Measurements from ENCODE around the gene FADS6. TPM values are rescaled to one million over a fixed set of nuclear protein-coding genes. Genes with fewer than 3 reads are reported as not detected.

FADS6 gene
- total RNA-seq, 4 donors from 2014 or later = not detected

GRCh38 chr17:74859459-74860228 is 33.8 kb downstream of the FADS6 start, which contains the start of gene GRIN2C:
Gene GRIN2C, minus strand, starts transcription at chr17:74859885. Its CDS starts 4,793 bp downstream, at chr17:74855092.
- no peak for TF ChIP-seq POLR2A (IDR thresholded peaks at IDR 0.05)
- TF ChIP-seq CTCF (IDR thresholded peaks at IDR 0.05) = peak in 3 of 4 experiments; percentile 8 to 37 (median 11)
- H3K9me3 ChIP-seq = no peaks in the 10 kb centered on the region
- no peaks in the 10 kb centered on the region for H3K36me3 ChIP-seq
- DNase-seq = no peak
- peaks cover 0 to 18% of the 10 kb centered on the region in 2 donors for H3K4me1 ChIP-seq
- no peak within 1 kb of the TSS for H3K4me3 ChIP-seq
- intact Hi-C loops (cut with DNase I; ENCODE audit: low total_unique reads) = loop anchor here (5.0 to 10.0 kb wide), 2 partner anchors 67 to 115 kb away; partner anchors contain the start of gene NHERF1
- H3K27ac ChIP-seq = no peak within 1 kb of the TSS
- H3K27me3 ChIP-seq = peaks cover 18 to 31% of the 10 kb centered on the region in 2 donors

GRCh38 chr17:74858672-74859458 is 34.6 kb downstream of the FADS6 start:
- intact Hi-C loops (cut with DNase I; ENCODE audit: low total_unique reads) = no loop called here
- Histone ChIP-seq H3K27ac (no peak overlapping the region), H3K27me3 (peaks cover 18 to 35% of the 10 kb centered on the region in 2 donors), H3K4me3 (no peak overlapping the region), H3K4me1 (peaks cover 0 to 18% of the 10 kb centered on the region in 2 donors), H3K9me3 (no peaks in the 10 kb centered on the region), H3K36me3 (no peaks in the 10 kb centered on the region)
- TF ChIP-seq POLR2A (IDR thresholded peaks at IDR 0.05) (no peak), CTCF (IDR thresholded peaks at IDR 0.05) (no peak)
- no peak for DNase-seq

GRCh38 chr17:74857191-74857590 is 36.2 kb downstream of the FADS6 start:
- Histone ChIP-seq H3K27me3 (peaks cover 21 to 50% of the 10 kb centered on the region in 2 donors), H3K36me3 (no peaks in the 10 kb centered on the region), H3K4me3 (no peak overlapping the region), H3K9me3 (no peaks in the 10 kb centered on the region), H3K27ac (no peak overlapping the region), H3K4me1 (peaks cover 0 to 18% of the 10 kb centered on the region in 2 donors)
- DNase-seq = no peak
- intact Hi-C loops (cut with DNase I; ENCODE audit: low total_unique reads) = no loop called here
- no peak for TF ChIP-seq CTCF (IDR thresholded peaks at IDR 0.05)
- TF ChIP-seq POLR2A (IDR thresholded peaks at IDR 0.05) = no peak

- no peak for DNase-seq
- TF ChIP-seq CTCF (IDR thresholded peaks at IDR 0.05) (no peak), POLR2A (IDR thresholded peaks at IDR 0.05) (no peak)
- no peaks in the 10 kb centered on the region for H3K36me3 ChIP-seq
- no peak overlapping the region for H3K27ac ChIP-seq
- no peaks in the 10 kb centered on the region for H3K9me3 ChIP-seq
- H3K4me3 ChIP-seq = no peak overlapping the region
- peaks cover 26 to 57% of the 10 kb centered on the region in 2 donors for H3K27me3 ChIP-seq
- H3K4me1 ChIP-seq = peaks cover 0 to 18% of the 10 kb centered on the region in 2 donors
- intact Hi-C loops (cut with DNase I; ENCODE audit: low total_unique reads) = no loop called here
Observed at GRCh38 chr17:74856112-74856511, 37.3 kb downstream of the FADS6 start.

- Histone ChIP-seq H3K36me3 (no peaks in the 10 kb centered on the region), H3K4me1 (peaks cover 0 to 10% of the 10 kb centered on the region in 2 donors), H3K9me3 (no peaks in the 10 kb centered on the region), H3K27me3 (peaks cover 19 to 50% of the 10 kb centered on the region in 2 donors), H3K27ac (no peak overlapping the region), H3K4me3 (no peak overlapping the region)
- TF ChIP-seq POLR2A (IDR thresholded peaks at IDR 0.05) (no peak), CTCF (IDR thresholded peaks at IDR 0.05) (no peak)
- DNase-seq = no peak
- intact Hi-C loops (cut with DNase I; ENCODE audit: low total_unique reads) = no loop called here
Observed at GRCh38 chr17:74855323-74855722, 38.1 kb downstream of the FADS6 start.

Measured in uterus (tissue), 4 donors.